ENCODE results near the gene PKN2. TPM values are rescaled to one million over a fixed set of nuclear protein-coding genes. Genes with fewer than 3 reads are reported as not detected.

PKN2 gene
- polyA plus RNA-seq, 1 donor from 2014 or later: 9.2 TPM

DNA sequence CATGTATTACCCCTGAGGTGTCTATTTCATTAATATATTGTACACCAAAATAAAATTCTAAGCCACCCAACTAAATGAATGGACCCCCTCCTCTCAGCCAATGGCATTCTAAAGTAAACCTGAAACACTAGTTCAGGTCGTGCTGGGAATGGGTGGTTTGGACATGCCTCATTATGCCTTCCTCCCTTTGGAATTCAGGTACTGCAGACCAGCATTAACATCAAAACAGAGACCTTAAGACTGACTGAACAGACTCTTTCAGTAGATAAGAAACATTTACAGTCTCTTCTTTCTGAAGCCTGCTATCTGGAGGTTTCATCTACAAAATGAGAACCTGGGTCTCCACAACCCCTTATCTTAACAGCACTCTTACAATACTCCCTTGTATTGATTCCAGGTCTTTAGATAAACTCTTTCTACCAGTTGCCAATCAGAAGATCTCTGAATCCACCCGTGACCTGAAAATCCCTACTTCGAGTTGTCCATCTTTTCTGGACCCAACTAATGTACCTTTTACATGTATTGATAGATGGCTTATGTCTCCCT lies 93.6 kb downstream of the PKN2 start:
- no peak overlapping the region for H3K27ac Mint-ChIP-seq
- H3K27me3 Mint-ChIP-seq: no peaks in the 10 kb centered on the region
- peaks cover 0 to 7% (median 0%) of the 10 kb centered on the region in 3 donors for H3K4me1 Mint-ChIP-seq
- H3K4me3 Mint-ChIP-seq: no peak overlapping the region
- no peaks in the 10 kb centered on the region for H3K9me3 Mint-ChIP-seq
- H3K36me3 Mint-ChIP-seq: peaks cover 17% of the 10 kb centered on the region

DNA sequence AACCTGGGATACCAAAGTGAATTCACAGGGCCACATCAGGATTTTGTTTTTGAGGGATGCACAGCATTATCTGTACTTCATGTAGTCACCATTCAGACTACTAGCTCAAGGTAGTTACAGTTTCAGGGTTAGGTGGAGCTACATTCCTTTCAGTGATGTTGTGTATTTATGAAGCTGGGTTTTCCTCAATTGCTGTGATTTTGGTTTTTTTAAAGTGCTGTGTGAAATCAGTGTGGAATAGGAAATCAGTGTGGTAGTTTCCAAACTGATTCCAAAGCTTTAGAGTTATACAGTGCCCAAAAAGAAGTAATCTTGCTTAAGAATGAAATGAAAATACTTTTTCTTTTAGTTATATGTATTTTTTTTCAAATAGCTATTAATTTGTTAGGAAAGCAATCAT lies 95.8 kb downstream of the PKN2 start:
- Mint-ChIP-seq H3K27ac (no peak overlapping the region), H3K4me3 (no peak overlapping the region), H3K4me1 (peaks cover 2 to 7% (median 3%) of the 10 kb centered on the region in 3 donors), H3K9me3 (no peaks in the 10 kb centered on the region), H3K36me3 (peaks cover 13% of the 10 kb centered on the region), H3K27me3 (no peaks in the 10 kb centered on the region)

DNA sequence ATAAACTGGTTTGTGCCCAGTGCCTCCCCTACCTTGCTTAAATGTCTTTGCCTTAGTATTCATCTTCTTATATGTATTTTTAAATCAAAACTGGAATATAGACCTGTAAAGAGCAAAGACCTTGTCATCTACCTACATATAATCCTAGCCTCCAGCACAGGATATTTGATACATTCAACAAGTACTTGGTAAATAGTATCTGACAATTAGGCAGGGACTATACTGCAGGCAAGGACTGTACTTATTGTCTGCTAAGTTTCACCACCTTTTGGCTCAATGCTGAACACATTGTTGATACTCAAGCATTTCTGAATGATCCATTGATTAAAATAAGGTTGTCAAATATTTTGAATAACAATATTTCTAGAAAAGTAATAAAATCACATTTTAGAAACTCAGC lies 96.4 kb downstream of the PKN2 start:
- Mint-ChIP-seq H3K4me1 (peaks cover 2 to 7% (median 5%) of the 10 kb centered on the region in 3 donors), H3K4me3 (no peak overlapping the region), H3K36me3 (peaks cover 12% of the 10 kb centered on the region), H3K9me3 (no peaks in the 10 kb centered on the region), H3K27ac (no peak overlapping the region), H3K27me3 (no peaks in the 10 kb centered on the region)

DNA sequence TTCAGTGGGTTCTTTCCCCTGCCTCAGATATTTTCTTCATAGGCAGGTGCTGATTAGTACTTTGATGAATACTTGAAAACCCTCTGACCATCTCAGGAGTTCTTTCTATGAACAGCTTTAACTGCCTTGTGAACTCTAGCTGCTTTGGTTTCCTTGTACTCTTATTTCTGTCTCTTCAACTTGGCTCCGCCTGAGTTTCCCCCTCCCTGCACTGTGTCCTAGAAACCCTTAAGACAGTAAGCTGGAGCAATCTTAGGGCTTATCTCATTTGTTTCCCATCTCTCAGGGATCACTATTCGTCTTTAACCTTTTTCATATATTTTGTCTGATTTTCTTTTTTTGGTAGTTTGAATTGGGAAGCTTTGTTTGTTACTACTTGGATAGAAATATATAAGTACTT lies 99.1 kb downstream of the PKN2 start:
- Mint-ChIP-seq H3K36me3 (peaks cover 5% of the 10 kb centered on the region), H3K4me1 (peaks cover 2 to 7% (median 5%) of the 10 kb centered on the region in 3 donors), H3K4me3 (no peak overlapping the region)

DNA sequence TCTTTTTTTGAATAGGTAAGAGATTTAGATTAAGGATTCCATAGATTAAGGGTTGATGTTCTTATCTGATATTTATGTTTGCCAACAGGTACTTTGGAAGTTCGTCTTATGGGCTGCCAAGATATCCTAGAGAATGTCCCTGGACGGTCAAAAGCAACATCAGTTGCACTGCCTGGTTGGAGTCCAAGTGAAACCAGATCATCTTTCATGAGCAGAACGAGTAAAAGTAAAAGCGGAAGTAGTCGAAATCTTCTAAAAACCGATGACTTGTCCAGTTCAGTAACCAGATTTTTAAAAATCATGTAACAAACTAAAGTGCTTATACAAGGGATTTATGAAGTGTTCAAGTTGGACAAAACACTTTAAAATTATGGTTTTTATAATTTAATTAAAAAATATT lies 100.5 kb downstream of the PKN2 start:
- peaks cover 2 to 7% (median 5%) of the 10 kb centered on the region in 3 donors for H3K4me1 Mint-ChIP-seq
- no peaks in the 10 kb centered on the region for H3K9me3 Mint-ChIP-seq
- no peaks in the 10 kb centered on the region for H3K27me3 Mint-ChIP-seq
- peaks cover 5% of the 10 kb centered on the region for H3K36me3 Mint-ChIP-seq
- H3K27ac Mint-ChIP-seq: no peak overlapping the region
- H3K4me3 Mint-ChIP-seq: peak overlapping the region in 1 of 4 donors; percentile 29

More for the DNA sequence above, 99.1 kb downstream of the PKN2 start:
- no peaks in the 10 kb centered on the region for H3K9me3 Mint-ChIP-seq
- H3K27me3 Mint-ChIP-seq: no peaks in the 10 kb centered on the region
- no peak overlapping the region for H3K27ac Mint-ChIP-seq

DNA sequence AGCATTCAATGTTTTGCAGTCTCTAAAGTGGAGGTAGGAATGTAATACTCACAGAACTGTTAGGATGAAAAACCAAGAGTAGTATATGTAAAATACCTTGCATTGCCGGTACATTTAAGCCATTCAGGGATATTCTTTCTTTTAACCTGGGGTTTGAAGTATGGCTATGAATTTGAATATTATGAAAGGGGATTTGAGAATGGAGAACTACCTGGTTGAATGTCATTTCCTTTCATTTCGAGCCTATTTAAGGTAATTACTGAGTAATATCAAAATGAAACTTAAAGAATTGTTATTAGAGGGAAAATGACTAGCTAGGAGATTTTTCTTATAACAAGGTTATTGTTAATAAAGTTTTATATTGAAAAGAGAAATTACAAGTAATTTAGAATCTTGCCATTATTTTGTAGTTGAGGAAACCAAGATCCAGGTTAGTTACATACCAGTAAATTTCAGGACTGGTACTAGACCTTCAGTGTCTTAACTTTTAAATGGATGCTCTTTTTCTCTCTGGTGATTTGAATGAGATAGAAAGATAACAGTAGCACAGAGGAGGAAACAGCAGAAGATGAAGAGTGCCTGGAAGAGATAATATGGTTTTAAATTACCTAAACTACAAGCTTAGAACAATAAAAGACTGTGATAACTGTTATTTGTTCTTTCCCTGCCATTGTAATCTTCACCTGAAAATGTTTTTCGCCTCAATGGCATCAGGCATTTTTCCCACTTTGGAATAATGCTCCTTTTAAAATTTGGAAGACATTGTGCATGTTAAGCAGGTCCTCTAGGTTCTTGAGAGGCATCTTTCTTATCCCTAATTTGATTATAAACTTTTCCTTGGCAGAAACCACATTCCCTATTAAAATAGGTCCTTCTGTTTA lies 103.2 kb downstream of the PKN2 start:
- no peaks in the 10 kb centered on the region for H3K27me3 Mint-ChIP-seq
- peaks cover 2 to 5% (median 3%) of the 10 kb centered on the region in 3 donors for H3K4me1 Mint-ChIP-seq
- H3K27ac Mint-ChIP-seq: no peak overlapping the region
- H3K4me3 Mint-ChIP-seq: no peak overlapping the region
- no peaks in the 10 kb centered on the region for H3K9me3 Mint-ChIP-seq
- H3K36me3 Mint-ChIP-seq: peaks cover 7% of the 10 kb centered on the region

DNA sequence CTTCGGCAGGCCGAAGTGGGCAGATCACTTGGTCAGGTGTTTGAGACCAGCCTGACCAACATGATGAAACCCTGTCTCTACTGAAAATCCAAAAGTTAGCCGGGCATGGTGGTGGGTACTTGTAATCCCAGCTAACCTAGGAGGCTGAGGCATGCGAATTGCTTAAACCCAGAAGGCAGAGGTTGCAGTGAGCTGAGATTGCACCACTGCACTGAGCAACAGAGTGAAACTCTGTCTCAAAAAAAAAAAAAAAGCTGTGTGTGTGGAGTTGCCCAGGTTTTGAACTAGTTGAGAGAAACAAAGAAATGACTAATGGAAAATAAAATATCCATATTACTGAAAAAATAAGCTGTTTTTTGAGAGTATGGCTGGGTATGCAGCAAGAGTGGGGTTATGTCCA lies 107.1 kb downstream of the PKN2 start:
- no peak overlapping the region for H3K27ac Mint-ChIP-seq
- peaks cover 0 to 2% (median 0%) of the 10 kb centered on the region in 3 donors for H3K4me1 Mint-ChIP-seq
- H3K4me3 Mint-ChIP-seq: no peak overlapping the region
- peaks cover 7% of the 10 kb centered on the region for H3K36me3 Mint-ChIP-seq
- no peaks in the 10 kb centered on the region for H3K9me3 Mint-ChIP-seq
- H3K27me3 Mint-ChIP-seq: no peaks in the 10 kb centered on the region

DNA sequence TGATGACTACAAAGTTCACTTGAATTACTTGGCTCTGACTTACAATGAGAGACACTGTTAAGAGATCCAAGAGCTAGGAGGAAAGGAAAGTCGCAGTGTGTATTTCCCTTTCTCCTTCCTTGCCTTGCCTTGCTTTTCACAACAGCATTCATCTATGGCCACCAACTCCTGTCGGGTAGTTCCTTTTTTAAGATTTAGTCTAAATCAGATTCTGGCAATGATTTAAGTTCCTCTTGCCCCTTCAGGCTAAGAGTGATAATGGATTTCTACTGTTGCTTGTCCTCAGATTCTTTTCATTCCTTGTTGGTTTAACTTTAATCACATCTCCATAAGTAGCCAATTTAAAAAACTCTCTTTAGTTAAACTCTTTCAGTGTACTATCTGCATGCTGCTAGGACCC lies 115.4 kb downstream of the PKN2 start:
- Mint-ChIP-seq H3K27me3 (no peaks in the 10 kb centered on the region), H3K27ac (peak overlapping the region in 1 of 3 donors; percentile 60), H3K4me1 (peaks cover 0 to 13% (median 4%) of the 10 kb centered on the region in 3 donors), H3K9me3 (peaks cover 3 to 29% (median 11%) of the 10 kb centered on the region in 3 donors), H3K4me3 (no peak overlapping the region), H3K36me3 (peaks cover 39% of the 10 kb centered on the region)

DNA sequence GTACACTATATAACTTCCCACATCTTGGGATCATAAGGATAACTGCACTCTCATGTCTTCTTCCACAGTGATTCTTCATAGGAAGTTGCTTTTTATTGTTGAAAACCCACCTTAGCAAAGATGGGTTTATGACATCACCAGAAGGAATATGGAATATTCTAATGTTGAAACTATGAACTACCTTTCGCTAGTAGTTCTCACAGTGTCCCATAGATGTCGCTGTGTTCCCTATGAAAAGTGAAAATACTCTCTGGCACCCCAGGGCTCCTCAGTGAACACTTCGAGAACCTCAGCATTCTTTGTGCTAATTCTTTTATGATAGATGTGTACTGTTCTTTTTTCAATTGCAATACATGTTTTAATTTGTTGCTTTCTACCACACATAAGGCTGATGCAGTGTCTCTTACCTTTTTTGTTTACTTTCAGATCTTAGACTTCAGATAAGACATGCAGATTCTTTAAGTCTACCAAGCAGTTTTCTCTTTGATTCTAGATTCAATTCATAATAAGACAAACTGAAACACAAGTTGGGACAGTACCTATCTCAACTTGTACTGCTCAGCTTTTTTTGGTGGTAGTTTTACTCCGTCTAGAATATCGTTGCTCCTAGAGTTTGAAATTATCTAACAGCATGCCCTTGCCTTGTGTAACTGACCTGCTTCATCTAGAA lies 116.4 kb downstream of the PKN2 start:
- no peak overlapping the region for H3K4me3 Mint-ChIP-seq
- H3K27ac Mint-ChIP-seq: peak overlapping the region in 2 of 3 donors; percentile 9 to 50
- peaks cover 3 to 29% (median 11%) of the 10 kb centered on the region in 3 donors for H3K9me3 Mint-ChIP-seq
- H3K27me3 Mint-ChIP-seq: no peaks in the 10 kb centered on the region
- H3K4me1 Mint-ChIP-seq: peaks cover 0 to 13% (median 2%) of the 10 kb centered on the region in 3 donors
- H3K36me3 Mint-ChIP-seq: peaks cover 39% of the 10 kb centered on the region

DNA sequence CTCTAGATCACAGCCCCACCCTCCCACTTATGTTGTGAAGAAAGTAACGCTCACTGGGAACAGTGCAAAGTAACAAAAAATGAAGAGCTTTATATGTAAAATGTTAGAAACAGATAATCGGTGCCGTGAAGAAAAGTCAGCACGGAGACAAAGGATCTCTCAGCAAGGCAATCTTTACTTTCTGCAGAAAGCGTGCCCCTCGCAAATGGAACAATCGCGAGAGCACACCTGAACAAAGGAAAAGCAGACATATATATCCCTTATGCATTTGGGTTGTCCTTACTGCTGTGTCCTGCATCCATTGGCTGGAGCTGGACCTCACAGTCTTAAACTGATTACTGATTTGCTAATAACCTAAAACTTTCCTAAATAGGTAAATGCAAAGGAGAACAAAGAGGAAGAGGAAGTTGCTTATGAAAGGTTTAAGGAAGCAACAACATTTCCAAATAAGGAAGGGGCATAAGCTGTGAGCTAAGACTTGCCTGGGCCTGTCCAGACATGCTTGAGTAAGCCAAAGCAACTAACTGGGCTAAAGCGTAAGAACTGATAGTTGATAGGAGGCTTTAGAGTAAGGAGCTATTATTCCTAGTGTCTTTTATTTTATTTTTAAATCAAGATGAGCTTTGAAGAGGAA lies 117.6 kb downstream of the PKN2 start:
- peaks cover 36% of the 10 kb centered on the region for H3K36me3 Mint-ChIP-seq
- H3K27me3 Mint-ChIP-seq: no peaks in the 10 kb centered on the region
- peaks cover 0 to 9% (median 2%) of the 10 kb centered on the region in 3 donors for H3K4me1 Mint-ChIP-seq
- peaks cover 3 to 26% (median 11%) of the 10 kb centered on the region in 3 donors for H3K9me3 Mint-ChIP-seq
- no peak overlapping the region for H3K4me3 Mint-ChIP-seq
- H3K27ac Mint-ChIP-seq: peak overlapping the region in 2 of 3 donors; percentile 29 to 41

DNA sequence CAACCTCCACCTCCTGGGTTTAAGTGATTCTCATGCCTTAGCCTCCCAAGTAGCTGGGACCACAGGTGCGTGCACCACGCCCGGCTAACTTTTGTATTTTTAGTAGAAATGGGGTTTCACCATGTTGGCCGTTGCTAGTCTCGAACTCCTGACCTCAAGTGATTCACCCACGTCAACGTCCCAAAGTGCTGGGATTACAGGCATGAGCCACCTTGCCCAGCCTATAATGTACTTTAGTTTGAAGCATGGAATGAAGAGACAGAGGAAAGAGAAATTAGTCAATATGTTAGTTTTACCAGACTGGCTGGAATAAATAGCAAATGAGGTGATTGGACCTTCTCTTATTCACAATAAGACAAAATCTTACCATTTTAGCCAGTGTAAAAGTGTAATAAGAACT lies 118.3 kb downstream of the PKN2 start:
- H3K27me3 Mint-ChIP-seq: no peaks in the 10 kb centered on the region
- H3K9me3 Mint-ChIP-seq: peaks cover 3 to 25% (median 11%) of the 10 kb centered on the region in 3 donors
- H3K4me3 Mint-ChIP-seq: no peak overlapping the region
- peaks cover 36% of the 10 kb centered on the region for H3K36me3 Mint-ChIP-seq
- H3K4me1 Mint-ChIP-seq: peaks cover 0 to 9% (median 2%) of the 10 kb centered on the region in 3 donors
- no peak overlapping the region for H3K27ac Mint-ChIP-seq

DNA sequence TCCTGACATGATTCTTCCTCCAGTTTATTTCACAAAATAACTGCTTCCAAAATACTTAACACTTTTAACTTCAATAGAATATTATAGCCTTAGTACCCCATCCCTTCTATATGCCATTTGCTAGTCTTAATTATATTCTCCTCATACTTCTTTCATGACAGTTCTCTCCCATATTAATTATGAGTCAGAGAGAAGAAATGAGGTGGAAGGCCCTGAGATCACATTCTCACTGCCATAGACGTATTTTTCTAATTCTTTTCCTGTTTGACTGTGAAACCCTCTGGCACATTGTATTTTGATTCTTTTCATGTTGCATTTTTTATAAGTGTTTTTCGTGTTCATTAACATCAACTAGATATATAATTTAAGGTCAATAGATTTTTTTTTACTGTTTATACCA lies 118.9 kb downstream of the PKN2 start:
- H3K4me1 Mint-ChIP-seq: peaks cover 0 to 9% (median 2%) of the 10 kb centered on the region in 3 donors
- H3K27me3 Mint-ChIP-seq: no peaks in the 10 kb centered on the region
- peaks cover 34% of the 10 kb centered on the region for H3K36me3 Mint-ChIP-seq
- peaks cover 3 to 25% (median 11%) of the 10 kb centered on the region in 3 donors for H3K9me3 Mint-ChIP-seq
- peak overlapping the region in 1 of 3 donors; percentile 5 for H3K27ac Mint-ChIP-seq
- H3K4me3 Mint-ChIP-seq: no peak overlapping the region

DNA sequence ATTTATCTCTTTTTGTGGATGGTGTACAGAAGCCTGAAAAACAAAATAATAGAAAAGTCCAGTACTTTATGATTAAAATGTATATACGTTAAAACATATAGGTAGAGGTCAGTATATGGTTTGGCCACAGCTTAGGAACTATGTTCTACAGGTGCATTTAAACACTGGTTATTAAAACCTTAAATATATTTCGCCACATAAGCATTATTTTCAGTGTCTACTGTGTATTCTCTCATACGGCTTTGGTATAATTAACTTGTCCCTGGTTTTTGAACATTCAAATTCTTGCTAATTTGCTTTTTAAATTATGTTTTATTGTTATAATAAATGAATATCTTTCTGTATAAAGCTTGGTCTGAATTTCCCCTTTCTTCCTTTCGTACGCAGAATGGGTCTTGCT lies 119.4 kb downstream of the PKN2 start:
- Mint-ChIP-seq H3K4me3 (no peak overlapping the region), H3K9me3 (peaks cover 3 to 23% (median 11%) of the 10 kb centered on the region in 3 donors), H3K4me1 (peaks cover 0 to 9% (median 2%) of the 10 kb centered on the region in 3 donors), H3K27ac (no peak overlapping the region), H3K27me3 (no peaks in the 10 kb centered on the region), H3K36me3 (peaks cover 32% of the 10 kb centered on the region)

DNA sequence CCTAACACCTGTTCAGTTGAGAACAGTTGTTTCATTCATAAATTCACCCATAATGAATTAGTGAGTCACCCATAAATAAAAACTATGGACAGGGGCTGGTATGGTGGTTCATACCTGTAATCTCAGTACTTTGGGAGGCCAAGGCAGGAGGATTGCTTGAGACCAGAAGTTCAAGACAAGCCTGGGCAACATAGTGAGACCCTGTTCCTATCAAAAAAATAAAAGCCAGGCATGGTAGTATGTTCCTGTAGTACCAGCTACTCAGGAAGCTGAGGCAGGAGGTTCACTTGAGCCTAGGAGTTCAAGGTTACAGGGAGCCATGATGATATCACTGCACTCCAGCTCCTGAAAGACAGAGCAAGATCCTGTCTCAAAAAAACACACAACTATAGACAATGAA lies 128.3 kb downstream of the PKN2 start:
- Mint-ChIP-seq H3K27ac (no peak overlapping the region), H3K4me3 (no peak overlapping the region), H3K9me3 (no peaks in the 10 kb centered on the region), H3K4me1 (no peaks in the 10 kb centered on the region), H3K36me3 (peaks cover 12% of the 10 kb centered on the region), H3K27me3 (no peaks in the 10 kb centered on the region)

DNA sequence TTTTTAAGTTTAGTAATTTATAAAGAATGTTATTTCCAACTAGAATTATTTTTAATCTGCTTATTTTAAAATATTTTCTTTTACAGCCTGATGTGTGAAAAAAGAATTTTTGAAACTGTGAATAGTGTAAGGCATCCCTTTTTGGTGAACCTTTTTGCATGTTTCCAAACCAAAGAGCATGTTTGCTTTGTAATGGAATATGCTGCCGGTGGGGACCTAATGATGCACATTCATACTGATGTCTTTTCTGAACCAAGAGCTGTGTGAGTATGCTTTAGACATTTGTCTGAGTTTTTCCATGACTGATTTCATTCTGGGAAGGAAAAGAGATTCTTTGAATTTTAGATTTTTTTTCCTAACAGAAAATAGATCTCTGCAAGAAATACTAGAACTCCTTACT lies 129.4 kb downstream of the PKN2 start:
- H3K27me3 Mint-ChIP-seq: no peaks in the 10 kb centered on the region
- no peaks in the 10 kb centered on the region for H3K4me1 Mint-ChIP-seq

More for the DNA sequence above, 129.4 kb downstream of the PKN2 start:
- Mint-ChIP-seq H3K4me3 (no peak overlapping the region), H3K36me3 (peaks cover 12% of the 10 kb centered on the region), H3K27ac (no peak overlapping the region), H3K9me3 (no peaks in the 10 kb centered on the region)
